AG04449 (cell line): ENCODE data around the gene GRHPR.

Experiments used
- CTCF ChIA-PET: fragments of 350-600 bp; formaldehyde crosslinking; extraction: SDS; loops from one replicate; lab custom pipeline; 2021; ENCODE audit warnings: antibody characterized with exemption; lab: Yijun Ruan, JAX
- POLR2A ChIA-PET: fragments of 400-600, 350-600 bp; formaldehyde crosslinking; extraction: SDS; loops from one replicate; lab custom pipeline; 2020; ENCODE audit warnings: antibody characterized with exemption, inconsistent platforms; lab: Yijun Ruan, JAX
- DNase-seq: peaks from one replicate; pipeline ENCODE4 v3.0.0-alpha.2; 2010; ENCODE audit warnings: low read depth, low spot score
- H3K4me3 ChIP-seq: 2 replicates; pipeline ENCODE4 v1.5.1; 2011; ENCODE audit warnings: low read depth, mild to moderate bottlenecking, control low read depth, low read length
- TF ChIP-seq, protein P1 (sequence below): IDR thresholded peaks from one replicate; pipeline ENCODE4 v1.5.1; 2011; ENCODE audit warnings: mild to moderate bottlenecking, moderate library complexity, low read length, control low read depth, inconsistent platforms; ENCODE audit not compliant: insufficient read depth; ENCODE audit errors: missing control alignments

The GRHPR gene

DNA sequence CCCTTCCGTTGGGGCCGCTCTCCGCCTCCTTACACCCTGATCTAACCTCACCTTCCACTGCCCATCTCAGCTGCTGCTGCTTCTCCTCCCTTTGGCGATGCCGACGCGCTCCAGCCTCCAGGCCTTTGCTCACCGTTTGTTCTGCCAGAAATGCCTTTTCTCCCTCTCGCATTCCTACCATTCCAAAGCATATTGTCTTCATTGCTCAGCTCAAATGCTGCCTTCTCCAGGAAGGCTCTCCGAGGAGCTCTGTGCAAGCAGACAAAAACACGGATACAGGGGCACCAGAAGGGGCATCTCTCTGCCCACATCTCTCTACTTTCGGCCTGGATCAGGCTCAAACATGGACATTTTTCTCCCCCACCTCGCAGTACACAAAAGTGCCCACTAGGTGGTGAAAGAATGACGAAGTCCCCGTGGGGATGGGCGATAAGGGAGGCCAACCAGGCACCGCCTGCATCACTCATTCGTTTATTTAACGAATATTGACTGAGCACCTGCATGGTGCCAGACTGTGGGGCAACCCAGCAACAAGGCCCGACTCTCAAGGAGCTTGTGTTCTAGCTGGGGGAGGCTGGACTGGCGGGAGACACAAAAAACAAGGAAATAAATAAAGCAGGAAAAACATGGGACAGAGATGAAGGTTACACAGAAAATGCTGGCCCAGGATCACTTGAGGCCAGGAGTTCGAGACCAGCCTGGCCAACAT is 7.3 kb upstream of the GRHPR start:
- ChIA-PET CTCF (interaction anchor here (0.6 to 6.3 kb wide), 18 partner anchors 8 to 554 kb away, joined by 3 to 50 read pairs (median 5); no protein-coding TSS in a partner anchor), POLR2A (interaction anchor here (0.6 kb wide), 1 partner anchor 127 kb away, joined by 3 read pairs; no protein-coding TSS in a partner anchor)
- TF ChIP-seq, protein P1, sequence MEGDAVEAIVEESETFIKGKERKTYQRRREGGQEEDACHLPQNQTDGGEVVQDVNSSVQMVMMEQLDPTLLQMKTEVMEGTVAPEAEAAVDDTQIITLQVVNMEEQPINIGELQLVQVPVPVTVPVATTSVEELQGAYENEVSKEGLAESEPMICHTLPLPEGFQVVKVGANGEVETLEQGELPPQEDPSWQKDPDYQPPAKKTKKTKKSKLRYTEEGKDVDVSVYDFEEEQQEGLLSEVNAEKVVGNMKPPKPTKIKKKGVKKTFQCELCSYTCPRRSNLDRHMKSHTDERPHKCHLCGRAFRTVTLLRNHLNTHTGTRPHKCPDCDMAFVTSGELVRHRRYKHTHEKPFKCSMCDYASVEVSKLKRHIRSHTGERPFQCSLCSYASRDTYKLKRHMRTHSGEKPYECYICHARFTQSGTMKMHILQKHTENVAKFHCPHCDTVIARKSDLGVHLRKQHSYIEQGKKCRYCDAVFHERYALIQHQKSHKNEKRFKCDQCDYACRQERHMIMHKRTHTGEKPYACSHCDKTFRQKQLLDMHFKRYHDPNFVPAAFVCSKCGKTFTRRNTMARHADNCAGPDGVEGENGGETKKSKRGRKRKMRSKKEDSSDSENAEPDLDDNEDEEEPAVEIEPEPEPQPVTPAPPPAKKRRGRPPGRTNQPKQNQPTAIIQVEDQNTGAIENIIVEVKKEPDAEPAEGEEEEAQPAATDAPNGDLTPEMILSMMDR, result peak; percentile 81
- no peak overlapping the region for H3K4me3 ChIP-seq
- peak; percentile 42 for DNase-seq

DNA sequence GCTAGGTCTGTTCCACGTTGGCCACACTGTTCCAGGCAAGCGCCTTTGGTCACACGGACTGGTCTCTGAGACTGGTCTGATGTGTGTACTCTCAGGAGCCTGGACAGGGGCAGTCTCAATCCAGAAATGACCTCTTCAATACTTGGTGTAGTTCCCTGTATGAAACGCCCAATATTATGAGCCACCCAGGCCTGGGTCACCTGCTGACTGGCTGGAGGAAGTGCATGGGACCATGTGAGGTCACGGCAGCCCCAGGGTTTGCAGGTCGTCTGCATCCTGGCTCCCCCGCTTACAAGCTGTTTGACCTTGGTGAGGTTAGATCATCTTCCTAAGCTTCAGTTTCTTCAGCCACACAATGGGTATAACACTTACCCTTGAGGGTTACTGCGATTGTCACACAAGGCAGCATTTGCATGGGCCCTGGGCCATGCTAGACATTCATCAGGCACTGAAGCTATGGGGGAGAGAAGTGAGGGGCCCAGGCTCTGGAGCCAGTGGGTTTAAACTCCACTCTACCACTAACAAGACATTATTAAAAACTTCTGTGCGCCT is 5.2 kb upstream of the GRHPR start:
- CTCF ChIA-PET, result interaction anchor here (1.3 to 2.6 kb wide), 2 partner anchors 10 to 544 kb away, joined by 5 to 15 read pairs; no protein-coding TSS in a partner anchor

GRCh38 chr9:37417857-37418618 is 4.5 kb upstream of the GRHPR start:
- no peak overlapping the region for H3K4me3 ChIP-seq
- no peak for DNase-seq
- TF ChIP-seq, protein P1, result no peak
- POLR2A ChIA-PET, result no interaction called here
- CTCF ChIA-PET, result interaction anchor here (1.3 to 2.6 kb wide), 3 partner anchors 11 to 545 kb away, joined by 4 to 15 read pairs (median 5); no protein-coding TSS in a partner anchor

More for the DNA sequence above, 5.2 kb upstream of the GRHPR start:
- TF ChIP-seq, protein P1, result no peak
- no peak overlapping the region for H3K4me3 ChIP-seq
- POLR2A ChIA-PET, result no interaction called here
- DNase-seq, result no peak

DNA sequence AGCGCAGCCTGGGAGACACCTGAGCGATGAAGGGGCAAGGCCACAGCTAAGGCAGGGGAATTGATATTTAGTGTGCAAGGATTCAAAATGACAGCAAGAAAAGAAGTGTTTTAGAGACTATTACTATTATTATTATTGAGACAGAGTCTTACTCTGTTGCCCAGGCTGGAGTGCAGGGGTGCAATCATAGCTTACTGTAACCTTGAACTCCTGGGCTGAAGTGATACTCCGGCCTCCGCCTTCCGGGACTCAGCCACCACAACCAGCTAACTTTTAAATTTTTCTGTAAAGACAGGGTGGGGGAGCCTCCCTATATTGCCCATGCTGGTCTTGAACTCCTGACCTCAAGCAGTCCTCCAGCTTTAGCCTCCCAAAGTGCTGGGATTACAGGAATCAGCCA is 3.3 kb upstream of the GRHPR start:
- CTCF ChIA-PET, result interaction anchor here (1.4 kb wide), 1 partner anchor 12 kb away, joined by 4 read pairs; no protein-coding TSS in a partner anchor
- TF ChIP-seq, protein P1, result no peak
- DNase-seq, result no peak
- POLR2A ChIA-PET, result interaction anchor here (0.5 kb wide), 1 partner anchor 387 kb away, joined by 3 read pairs; no protein-coding TSS in a partner anchor
- H3K4me3 ChIP-seq, result no peak overlapping the region

- TF ChIP-seq, protein P1, result no peak
- DNase-seq, result no peak
- CTCF ChIA-PET, result no interaction called here
- POLR2A ChIA-PET, result no interaction called here
- no peak overlapping the region for H3K4me3 ChIP-seq
These were observed 2.0 kb upstream of the GRHPR start for GRCh38 chr9:37420271-37421215.
